Measurements from ENCODE around the gene CHM. TPM values are rescaled to one million over a fixed set of nuclear protein-coding genes. Genes with fewer than 3 reads are reported as not detected.
"Not testable (repeated sequence)": the region's sequence is repeated elsewhere in the genome, so short reads cannot be mapped to it uniquely, and the experiment has no call there.

The CHM gene
- total and polyA plus RNA-seq, 5 donors from 2014 or later: 6.1 to 15.8 (median 7.2) TPM

GRCh38 chrX:86014421-86014820 is 32.9 kb downstream of the CHM start:
- no peak for ATAC-seq (ENCODE audit: low read depth in 2 of 2)
- Mint-ChIP-seq H3K4me1 (peaks cover 9 to 30% (median 17%) of the 10 kb centered on the region in 4 donors), H3K4me3 (no peak overlapping the region), H3K9me3 (peaks cover 0 to 3% (median 0%) of the 10 kb centered on the region in 7 donors), H3K27ac (peak overlapping the region in 1 of 3 donors; percentile 33), H3K36me3 (peaks cover 11% of the 10 kb centered on the region), H3K27me3 (no peaks in the 10 kb centered on the region)
- DNase-seq: no peak
- Histone ChIP-seq H3K27ac (ENCODE audit: insufficient read depth, low read length, poor library complexity, severe bottlenecking) (no peak overlapping the region), H3K4me1 (ENCODE audit: control insufficient read depth, insufficient read depth, low read length, poor library complexity, severe bottlenecking) (no peaks in the 10 kb centered on the region), H3K9me3 (ENCODE audit: control insufficient read depth in 2 of 2, low read length in 2 of 2) (no peaks in the 10 kb centered on the region), H3K36me3 (ENCODE audit: control insufficient read depth, insufficient read depth, low read length) (no peaks in the 10 kb centered on the region), H3K27me3 (ENCODE audit: control insufficient read depth, insufficient read depth, low read length) (no peaks in the 10 kb centered on the region), H3K4me3 (ENCODE audit: low read depth, low read length) (no peak overlapping the region)

DNA sequence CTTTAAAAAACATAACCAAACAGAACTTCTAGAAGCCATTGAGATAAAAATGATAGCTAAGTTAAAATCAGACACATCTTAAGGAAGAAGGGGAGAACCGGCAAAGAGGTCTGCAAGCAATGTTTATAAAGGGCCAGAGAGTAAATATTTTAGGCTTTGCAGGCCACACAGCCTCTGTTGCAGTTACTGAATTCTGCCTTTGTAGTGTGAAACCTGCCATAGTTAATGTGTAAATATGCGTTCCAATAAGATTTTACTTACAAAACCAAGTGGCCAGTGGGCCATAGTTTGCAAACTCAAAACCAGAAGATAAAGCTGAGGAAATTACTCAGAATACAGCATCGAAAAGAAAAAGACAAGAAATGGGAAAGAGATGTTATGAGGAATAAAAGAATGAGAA is 33.6 kb downstream of the CHM start:
- Mint-ChIP-seq H3K4me3 (no peak overlapping the region), H3K36me3 (peaks cover 11% of the 10 kb centered on the region), H3K27me3 (no peaks in the 10 kb centered on the region), H3K4me1 (peaks cover 5 to 28% (median 16%) of the 10 kb centered on the region in 4 donors), H3K9me3 (peaks cover 0 to 3% (median 0%) of the 10 kb centered on the region in 7 donors), H3K27ac (no peak overlapping the region)
- no peaks in the 10 kb centered on the region for H3K4me1 ChIP-seq (ENCODE audit: control insufficient read depth, insufficient read depth, low read length, poor library complexity, severe bottlenecking)
- H3K36me3 ChIP-seq (ENCODE audit: control insufficient read depth, insufficient read depth, low read length): no peaks in the 10 kb centered on the region
- no peaks in the 10 kb centered on the region for H3K9me3 ChIP-seq (ENCODE audit: control insufficient read depth in 2 of 2, low read length in 2 of 2)
- DNase-seq (no peak), ATAC-seq (ENCODE audit: low read depth in 2 of 2) (no peak)
- no peak overlapping the region for H3K4me3 ChIP-seq (ENCODE audit: low read depth, low read length)
- H3K27me3 ChIP-seq (ENCODE audit: control insufficient read depth, insufficient read depth, low read length): no peaks in the 10 kb centered on the region
- H3K27ac ChIP-seq (ENCODE audit: insufficient read depth, low read length, poor library complexity, severe bottlenecking): no peak overlapping the region

GRCh38 chrX:86012188-86012587 is 35.2 kb downstream of the CHM start:
- Histone ChIP-seq H3K4me1 (ENCODE audit: control insufficient read depth, insufficient read depth, low read length, poor library complexity, severe bottlenecking) (no peaks in the 10 kb centered on the region), H3K36me3 (ENCODE audit: control insufficient read depth, insufficient read depth, low read length) (no peaks in the 10 kb centered on the region), H3K27me3 (ENCODE audit: control insufficient read depth, insufficient read depth, low read length) (no peaks in the 10 kb centered on the region), H3K9me3 (ENCODE audit: control insufficient read depth in 2 of 2, low read length in 2 of 2) (no peaks in the 10 kb centered on the region), H3K4me3 (ENCODE audit: low read depth, low read length) (no peak overlapping the region), H3K27ac (ENCODE audit: insufficient read depth, low read length, poor library complexity, severe bottlenecking) (no peak overlapping the region)
- DNase-seq: no peak
- H3K27ac Mint-ChIP-seq: no peak overlapping the region
- no peak overlapping the region for H3K4me3 Mint-ChIP-seq
- peaks cover 0 to 3% (median 0%) of the 10 kb centered on the region in 7 donors for H3K9me3 Mint-ChIP-seq
- no peaks in the 10 kb centered on the region for H3K27me3 Mint-ChIP-seq
- H3K4me1 Mint-ChIP-seq: peaks cover 5 to 22% (median 14%) of the 10 kb centered on the region in 4 donors
- no peak for ATAC-seq (ENCODE audit: low read depth in 2 of 2)
- H3K36me3 Mint-ChIP-seq: peaks cover 7% of the 10 kb centered on the region

DNA sequence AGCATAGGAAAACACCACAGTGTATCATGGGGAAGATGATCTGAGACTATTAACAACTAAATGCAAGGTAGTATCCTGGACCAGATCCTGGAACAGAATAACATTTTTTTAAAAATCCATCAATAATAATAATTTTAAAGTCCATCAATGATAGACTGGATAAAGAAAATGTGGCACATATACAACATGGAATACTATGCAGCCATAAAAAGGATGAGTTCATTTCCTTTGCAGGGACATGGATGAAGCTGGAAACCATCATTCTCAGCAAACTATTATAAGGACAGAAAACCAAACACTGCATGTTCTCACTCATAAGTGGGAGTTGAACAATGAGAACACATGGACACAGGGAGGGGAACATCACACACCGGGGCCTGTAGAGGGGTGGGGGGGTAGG is 37.6 kb downstream of the CHM start:
- not testable (repeated sequence) for H3K27ac Mint-ChIP-seq; ATAC-seq (ENCODE audit: low read depth in 2 of 2); H3K4me3 ChIP-seq (ENCODE audit: low read depth, low read length); H3K27me3 Mint-ChIP-seq; H3K9me3 Mint-ChIP-seq; H3K36me3 ChIP-seq (ENCODE audit: control insufficient read depth, insufficient read depth, low read length); H3K9me3 ChIP-seq (ENCODE audit: control insufficient read depth in 2 of 2, low read length in 2 of 2); H3K4me1 ChIP-seq (ENCODE audit: control insufficient read depth, insufficient read depth, low read length, poor library complexity, severe bottlenecking); DNase-seq; H3K4me3 Mint-ChIP-seq; H3K36me3 Mint-ChIP-seq; H3K27me3 ChIP-seq (ENCODE audit: control insufficient read depth, insufficient read depth, low read length); H3K27ac ChIP-seq (ENCODE audit: insufficient read depth, low read length, poor library complexity, severe bottlenecking)
- H3K4me1 Mint-ChIP-seq: peaks cover 9 to 32% (median 19%) of the 10 kb centered on the region in 4 donors

DNA sequence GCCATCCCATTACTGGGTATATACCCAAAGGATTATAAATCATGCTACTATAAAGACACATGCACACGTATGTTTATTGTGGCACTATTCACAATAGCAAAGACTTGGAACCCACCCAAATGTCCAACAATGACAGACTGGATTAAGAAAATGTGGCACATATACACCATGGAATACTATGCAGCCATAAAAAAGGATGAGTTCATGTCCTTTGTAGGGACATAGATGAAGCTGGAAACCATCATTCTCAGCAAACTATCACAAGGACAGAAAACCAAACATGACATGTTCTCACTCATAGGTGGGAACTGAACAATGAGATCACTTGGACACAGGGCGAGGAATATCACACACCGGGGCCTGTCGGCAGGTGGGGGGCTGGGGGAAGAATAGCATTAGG is 39.5 kb downstream of the CHM start:
- H3K4me3 ChIP-seq (ENCODE audit: low read depth, low read length); ATAC-seq (ENCODE audit: low read depth in 2 of 2); H3K36me3 Mint-ChIP-seq; H3K9me3 ChIP-seq (ENCODE audit: control insufficient read depth in 2 of 2, low read length in 2 of 2); H3K4me3 Mint-ChIP-seq; DNase-seq; H3K9me3 Mint-ChIP-seq; H3K27ac Mint-ChIP-seq; H3K27ac ChIP-seq (ENCODE audit: insufficient read depth, low read length, poor library complexity, severe bottlenecking); H3K27me3 Mint-ChIP-seq; H3K36me3 ChIP-seq (ENCODE audit: control insufficient read depth, insufficient read depth, low read length); H3K4me1 ChIP-seq (ENCODE audit: control insufficient read depth, insufficient read depth, low read length, poor library complexity, severe bottlenecking); H3K27me3 ChIP-seq (ENCODE audit: control insufficient read depth, insufficient read depth, low read length): not testable (repeated sequence)
- H3K4me1 Mint-ChIP-seq: peaks cover 0 to 40% (median 25%) of the 10 kb centered on the region in 4 donors

- H3K4me3 Mint-ChIP-seq: peak overlapping the region; percentile 3 to 68 (median 26)
- peaks cover 0 to 56% (median 33%) of the 10 kb centered on the region in 4 donors for H3K4me1 Mint-ChIP-seq
- no peak overlapping the region for H3K4me3 ChIP-seq (ENCODE audit: low read depth, low read length)
Observed at GRCh38 chrX:86002076-86002896, 45.1 kb downstream of the CHM start.

GRCh38 chrX:85998954-85999353 is 48.4 kb downstream of the CHM start:
- no peak overlapping the region for H3K4me3 Mint-ChIP-seq
- H3K9me3 Mint-ChIP-seq: peaks cover 0 to 1% (median 0%) of the 10 kb centered on the region in 7 donors
- H3K36me3 Mint-ChIP-seq: no peaks in the 10 kb centered on the region
- ATAC-seq (ENCODE audit: low read depth in 2 of 2) (no peak), DNase-seq (no peak)
- Histone ChIP-seq H3K27ac (ENCODE audit: insufficient read depth, low read length, poor library complexity, severe bottlenecking) (no peak overlapping the region), H3K9me3 (ENCODE audit: control insufficient read depth in 2 of 2, low read length in 2 of 2) (no peaks in the 10 kb centered on the region), H3K27me3 (ENCODE audit: control insufficient read depth, insufficient read depth, low read length) (no peaks in the 10 kb centered on the region), H3K4me1 (ENCODE audit: control insufficient read depth, insufficient read depth, low read length, poor library complexity, severe bottlenecking) (peaks cover 13% of the 10 kb centered on the region), H3K36me3 (ENCODE audit: control insufficient read depth, insufficient read depth, low read length) (no peaks in the 10 kb centered on the region), H3K4me3 (ENCODE audit: low read depth, low read length) (no peak overlapping the region)
- no peak overlapping the region for H3K27ac Mint-ChIP-seq
- peaks cover 0 to 39% (median 32%) of the 10 kb centered on the region in 4 donors for H3K4me1 Mint-ChIP-seq
- no peaks in the 10 kb centered on the region for H3K27me3 Mint-ChIP-seq

More at GRCh38 chrX:86002076-86002896, 45.1 kb downstream of the CHM start:
- DNase-seq (peak in 2 of 3 donors; percentile 10 to 69), ATAC-seq (ENCODE audit: low read depth in 2 of 2) (no peak)
- Histone ChIP-seq H3K27me3 (ENCODE audit: control insufficient read depth, insufficient read depth, low read length) (no peaks in the 10 kb centered on the region), H3K4me1 (ENCODE audit: control insufficient read depth, insufficient read depth, low read length, poor library complexity, severe bottlenecking) (peaks cover 10% of the 10 kb centered on the region), H3K9me3 (ENCODE audit: control insufficient read depth in 2 of 2, low read length in 2 of 2) (no peaks in the 10 kb centered on the region), H3K27ac (ENCODE audit: insufficient read depth, low read length, poor library complexity, severe bottlenecking) (no peak overlapping the region), H3K36me3 (ENCODE audit: control insufficient read depth, insufficient read depth, low read length) (no peaks in the 10 kb centered on the region)
- Mint-ChIP-seq H3K27ac (peak overlapping the region; percentile 36 to 63 (median 37)), H3K36me3 (no peaks in the 10 kb centered on the region), H3K9me3 (peaks cover 0 to 1% (median 0%) of the 10 kb centered on the region in 7 donors), H3K27me3 (no peaks in the 10 kb centered on the region)

DNA sequence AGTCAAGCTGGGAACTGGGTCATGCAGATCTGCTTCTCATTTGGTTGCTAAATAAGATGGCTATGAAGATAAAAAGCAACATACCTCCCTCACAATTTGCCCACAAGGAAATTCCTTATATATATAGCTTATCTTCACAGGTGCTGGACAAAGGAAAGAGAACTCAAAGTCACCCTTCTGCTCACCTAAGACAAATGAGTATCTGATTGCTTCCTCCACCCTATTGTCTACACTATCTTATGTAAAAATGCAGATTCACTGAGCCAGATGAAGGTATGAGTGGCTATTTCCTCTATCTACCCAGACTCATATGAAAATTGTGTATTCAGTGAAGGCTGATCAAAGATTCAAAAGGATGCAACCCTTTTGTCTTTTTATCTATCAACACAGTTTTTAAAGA is 50.8 kb downstream of the CHM start:
- H3K27ac Mint-ChIP-seq: no peak overlapping the region

More for the DNA sequence above, 50.8 kb downstream of the CHM start:
- no peaks in the 10 kb centered on the region for H3K9me3 ChIP-seq (ENCODE audit: control insufficient read depth in 2 of 2, low read length in 2 of 2)
- H3K4me1 ChIP-seq (ENCODE audit: control insufficient read depth, insufficient read depth, low read length, poor library complexity, severe bottlenecking): peaks cover 3% of the 10 kb centered on the region
- no peak for DNase-seq
- H3K4me3 ChIP-seq (ENCODE audit: low read depth, low read length): no peak overlapping the region
- no peak overlapping the region for H3K4me3 Mint-ChIP-seq
- no peak for ATAC-seq (ENCODE audit: low read depth in 2 of 2)
- H3K36me3 Mint-ChIP-seq: no peaks in the 10 kb centered on the region
- no peaks in the 10 kb centered on the region for H3K9me3 Mint-ChIP-seq
- peaks cover 0 to 33% (median 24%) of the 10 kb centered on the region in 4 donors for H3K4me1 Mint-ChIP-seq
- H3K36me3 ChIP-seq (ENCODE audit: control insufficient read depth, insufficient read depth, low read length): no peaks in the 10 kb centered on the region
- no peaks in the 10 kb centered on the region for H3K27me3 Mint-ChIP-seq
- no peaks in the 10 kb centered on the region for H3K27me3 ChIP-seq (ENCODE audit: control insufficient read depth, insufficient read depth, low read length)
- no peak overlapping the region for H3K27ac ChIP-seq (ENCODE audit: insufficient read depth, low read length, poor library complexity, severe bottlenecking)

Measured in CD4-positive, CD25-positive, alpha-beta regulatory T cell (primary cell).